LNCAP (cell line): ENCODE data around the gene GALNT13.

Experiments used
- CTCF ChIP-seq: fragments of 450-650 bp; IDR thresholded peaks from 2 replicates; pipeline ENCODE4 v1.5.1; 2017; ENCODE audit warnings: mild to moderate bottlenecking

GALNT13 gene

GRCh38 chr2:154280543-154280942, 408.8 kb downstream of the GALNT13 start:
- TF ChIP-seq CTCF: no peak

GRCh38 chr2:154289870-154290269, 418.1 kb downstream of the GALNT13 start:
- no peak for TF ChIP-seq CTCF

DNA sequence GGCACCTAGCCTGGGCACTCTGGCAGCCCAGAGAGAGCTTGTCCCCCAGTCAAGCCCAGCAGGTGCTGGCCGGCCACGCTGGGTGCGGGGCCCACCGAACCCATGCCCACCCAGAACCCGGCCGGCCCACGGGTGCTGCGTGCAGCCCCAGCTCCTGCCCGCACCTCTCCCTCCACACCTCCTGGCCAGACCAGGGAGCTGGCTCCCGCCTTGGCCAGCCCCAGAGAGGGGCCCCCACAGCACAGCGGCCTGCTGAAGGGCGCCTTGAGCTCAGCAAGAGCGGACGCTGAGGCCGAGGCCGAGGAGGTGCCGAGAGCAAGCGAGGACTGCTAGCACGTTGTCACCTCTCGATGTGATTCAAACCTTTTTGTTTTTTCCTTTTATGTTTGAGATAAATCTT, 419.8 kb downstream of the GALNT13 start:
- no peak for TF ChIP-seq CTCF

GRCh38 chr2:154291927-154292326, 420.2 kb downstream of the GALNT13 start:
- no peak for TF ChIP-seq CTCF

GRCh38 chr2:154293864-154294263, 422.1 kb downstream of the GALNT13 start:
- no peak for TF ChIP-seq CTCF

DNA sequence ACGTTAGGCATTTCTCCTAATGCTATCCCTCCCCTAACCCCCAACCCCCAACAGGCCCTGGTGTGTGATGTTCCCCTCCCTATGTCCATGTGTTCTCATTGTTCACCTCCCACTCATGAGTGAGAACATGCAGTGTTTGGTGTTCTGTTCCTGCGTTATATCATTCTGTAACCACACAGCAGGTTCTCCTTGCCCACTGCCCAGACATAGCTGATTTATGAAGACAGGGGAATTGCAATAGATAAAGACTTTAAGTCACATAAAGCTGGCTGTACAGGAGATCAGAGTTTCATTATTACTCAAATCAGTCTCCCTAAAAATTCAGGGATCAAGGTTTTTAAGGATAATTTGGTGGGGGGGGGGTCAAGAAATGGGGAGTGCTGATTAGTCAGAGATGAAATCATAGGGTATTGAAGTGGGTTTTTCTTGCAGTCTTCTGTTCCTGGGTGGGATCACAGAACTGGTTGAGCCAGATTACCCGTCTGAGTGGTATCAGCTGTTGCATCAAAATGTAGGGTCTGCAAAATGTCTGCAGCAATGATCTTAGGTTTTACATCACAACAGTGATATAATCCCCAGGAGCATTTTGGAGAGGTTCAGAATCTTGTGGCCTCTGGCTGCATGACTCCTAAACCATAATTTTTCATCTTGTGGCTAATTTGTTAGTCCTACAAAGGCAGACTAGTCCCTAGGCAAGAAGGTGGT, 434.7 kb downstream of the GALNT13 start:
- no peak for TF ChIP-seq CTCF

GRCh38 chr2:154307007-154307406, 435.3 kb downstream of the GALNT13 start:
- no peak for TF ChIP-seq CTCF

- TF ChIP-seq CTCF: no peak
Observed at GRCh38 chr2:154324601-154325000, 452.9 kb downstream of the GALNT13 start.
